Activated CD4-positive, alpha-beta T cell treated with anti-CD3 and anti-CD28 coated beads, Interleukin-2, amount 10 ng/mL, durations not matched to agents 24 days and 14 days (primary cell): Measurements from ENCODE around the gene AKAIN1. TPM values are rescaled to one million over a fixed set of nuclear protein-coding genes. Genes with fewer than 3 reads are reported as not detected.

Experiments used
- DNase-seq: peaks from one replicate; pipeline ENCODE4 v3.0.0; 2022
- H3K27ac Mint-ChIP-seq: one replicate; pipeline ENCODE4 v1.8.0; 2022; ENCODE audit warnings: mild to moderate bottlenecking, mixed read lengths
- H3K27me3 Mint-ChIP-seq: one replicate; pipeline ENCODE4 v1.8.0; 2022; ENCODE audit warnings: mixed read lengths
- H3K36me3 Mint-ChIP-seq: one replicate; pipeline ENCODE4 v1.8.0; 2022; ENCODE audit warnings: low read depth, mild to moderate bottlenecking, mixed read lengths
- H3K4me1 Mint-ChIP-seq: one replicate; pipeline ENCODE4 v1.8.0; 2021; ENCODE audit warnings: mixed read lengths
- H3K4me3 Mint-ChIP-seq: one replicate; pipeline ENCODE4 v1.8.0; 2022; ENCODE audit warnings: mild to moderate bottlenecking, moderate library complexity, mixed read lengths
- H3K9me3 Mint-ChIP-seq: one replicate; pipeline ENCODE4 v1.8.0; 2021; ENCODE audit warnings: mixed read lengths
- intact Hi-C: fragments of 100-400 bp; cut with micrococcal nuclease; formaldehyde crosslinking; loops from one replicate; pipeline ENCODE4 v1.15.1; 2023
- total RNA-seq: library from RNA; stranded (reverse); gene quantifications from 2 replicates; pipeline ENCODE4 v1.2.3, GENCODE V29; 2022

Gene AKAIN1
- total RNA-seq, 1 donor from 2014 or later: not detected

GRCh38 chr18:5152343-5153020 is 44.6 kb downstream of the AKAIN1 start:
- no peaks in the 10 kb centered on the region for H3K27me3 Mint-ChIP-seq
- no peak overlapping the region for H3K27ac Mint-ChIP-seq
- H3K4me3 Mint-ChIP-seq: no peak overlapping the region
- no peaks in the 10 kb centered on the region for H3K4me1 Mint-ChIP-seq
- no peaks in the 10 kb centered on the region for H3K9me3 Mint-ChIP-seq
- no peaks in the 10 kb centered on the region for H3K36me3 Mint-ChIP-seq
- intact Hi-C loops: no loop called here
- no peak for DNase-seq

GRCh38 chr18:5150894-5151293 is 46.2 kb downstream of the AKAIN1 start:
- no peak for DNase-seq
- intact Hi-C loops: no loop called here
- H3K36me3 Mint-ChIP-seq: no peaks in the 10 kb centered on the region
- H3K4me3 Mint-ChIP-seq: no peak overlapping the region
- H3K4me1 Mint-ChIP-seq: no peaks in the 10 kb centered on the region
- H3K27ac Mint-ChIP-seq: no peak overlapping the region
- no peaks in the 10 kb centered on the region for H3K9me3 Mint-ChIP-seq
- H3K27me3 Mint-ChIP-seq: no peaks in the 10 kb centered on the region

DNA sequence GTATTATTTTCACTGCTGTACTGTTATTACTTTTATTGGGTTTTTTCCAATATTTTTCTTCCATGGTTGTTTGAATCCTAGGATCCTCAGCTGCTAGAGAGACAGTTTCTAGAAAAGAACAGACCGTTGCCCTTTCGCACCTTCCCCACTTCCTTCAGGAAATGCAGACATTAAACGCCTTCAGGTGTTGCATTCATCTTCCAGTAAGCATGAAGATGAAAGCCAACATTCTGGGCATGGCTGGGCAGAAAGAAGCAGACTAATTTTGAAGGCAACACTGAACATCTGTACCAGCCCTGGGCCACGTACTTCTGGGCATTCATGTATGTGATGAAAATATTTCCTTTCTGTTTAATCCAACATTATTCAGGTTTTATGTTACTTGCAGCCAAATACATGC is 51.0 kb downstream of the AKAIN1 start:
- DNase-seq: no peak
- H3K27ac Mint-ChIP-seq: no peak overlapping the region
- no peaks in the 10 kb centered on the region for H3K27me3 Mint-ChIP-seq
- H3K4me3 Mint-ChIP-seq: no peak overlapping the region
- intact Hi-C loops: no loop called here
- no peaks in the 10 kb centered on the region for H3K9me3 Mint-ChIP-seq
- no peaks in the 10 kb centered on the region for H3K4me1 Mint-ChIP-seq
- no peaks in the 10 kb centered on the region for H3K36me3 Mint-ChIP-seq

GRCh38 chr18:5145168-5145825 is 51.8 kb downstream of the AKAIN1 start:
- Mint-ChIP-seq H3K4me3 (no peak overlapping the region), H3K27ac (no peak overlapping the region), H3K4me1 (no peaks in the 10 kb centered on the region), H3K9me3 (no peaks in the 10 kb centered on the region), H3K27me3 (no peaks in the 10 kb centered on the region), H3K36me3 (no peaks in the 10 kb centered on the region)
- intact Hi-C loops: no loop called here
- DNase-seq: no peak

GRCh38 chr18:5144629-5145028 is 52.4 kb downstream of the AKAIN1 start:
- intact Hi-C loops: no loop called here
- no peaks in the 10 kb centered on the region for H3K27me3 Mint-ChIP-seq
- H3K4me3 Mint-ChIP-seq: no peak overlapping the region
- no peak for DNase-seq
- H3K36me3 Mint-ChIP-seq: no peaks in the 10 kb centered on the region
- H3K27ac Mint-ChIP-seq: no peak overlapping the region
- no peaks in the 10 kb centered on the region for H3K9me3 Mint-ChIP-seq
- no peaks in the 10 kb centered on the region for H3K4me1 Mint-ChIP-seq

DNA sequence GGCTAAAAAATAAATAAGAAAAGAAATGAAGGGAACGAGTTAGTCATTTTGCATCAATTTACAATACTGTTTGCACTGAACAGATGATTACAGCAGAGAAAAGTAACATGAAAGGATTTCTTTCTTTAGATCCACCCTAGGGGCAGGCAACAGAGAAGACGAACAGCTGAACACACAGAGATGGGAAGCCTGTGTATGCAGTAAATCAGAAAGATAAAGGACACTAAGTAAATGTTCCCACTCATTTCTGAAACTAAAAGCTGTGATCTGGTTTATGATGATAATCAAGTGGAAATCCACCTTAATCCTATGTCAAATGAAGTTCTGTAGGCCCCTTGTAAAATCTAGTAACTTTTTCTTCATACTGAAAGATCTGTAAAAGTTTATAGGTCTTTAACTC is 54.2 kb downstream of the AKAIN1 start:
- Mint-ChIP-seq H3K4me3 (no peak overlapping the region), H3K4me1 (no peaks in the 10 kb centered on the region), H3K36me3 (no peaks in the 10 kb centered on the region), H3K27ac (no peak overlapping the region), H3K27me3 (no peaks in the 10 kb centered on the region), H3K9me3 (no peaks in the 10 kb centered on the region)
- intact Hi-C loops: no loop called here
- DNase-seq: no peak

DNA sequence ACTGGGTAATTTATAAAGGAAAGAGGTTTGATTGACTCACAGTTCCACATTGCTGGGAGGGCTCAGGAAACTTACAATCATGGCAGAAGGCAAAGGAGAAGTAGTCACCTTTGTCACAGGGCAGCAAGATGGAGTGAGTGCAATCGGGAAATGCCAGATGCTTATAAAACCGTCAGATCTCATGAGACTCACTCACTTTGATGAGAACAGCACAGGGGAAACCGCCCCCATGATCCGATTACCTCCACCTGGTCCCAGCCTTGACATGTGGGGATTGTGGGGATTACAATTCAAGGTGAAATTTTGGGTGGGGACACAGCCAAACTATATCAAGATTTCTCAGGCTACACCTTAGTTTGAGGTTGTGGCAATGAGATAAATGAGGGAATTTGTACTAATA is 54.9 kb downstream of the AKAIN1 start:
- Mint-ChIP-seq H3K27ac (no peak overlapping the region), H3K9me3 (no peaks in the 10 kb centered on the region), H3K4me1 (no peaks in the 10 kb centered on the region), H3K4me3 (no peak overlapping the region), H3K27me3 (no peaks in the 10 kb centered on the region), H3K36me3 (no peaks in the 10 kb centered on the region)
- intact Hi-C loops: no loop called here
- DNase-seq: no peak

- Mint-ChIP-seq H3K27ac (no peak overlapping the region), H3K9me3 (no peaks in the 10 kb centered on the region), H3K4me3 (no peak overlapping the region), H3K4me1 (no peaks in the 10 kb centered on the region), H3K27me3 (no peaks in the 10 kb centered on the region), H3K36me3 (no peaks in the 10 kb centered on the region)
- intact Hi-C loops: no loop called here
- DNase-seq: no peak
Measured at GRCh38 chr18:5137261-5137660, 59.8 kb downstream of the AKAIN1 start.

GRCh38 chr18:5132987-5133386 is 64.1 kb downstream of the AKAIN1 start:
- DNase-seq: no peak
- Mint-ChIP-seq H3K36me3 (no peaks in the 10 kb centered on the region), H3K4me3 (no peak overlapping the region), H3K27ac (no peak overlapping the region), H3K4me1 (no peaks in the 10 kb centered on the region), H3K27me3 (no peaks in the 10 kb centered on the region), H3K9me3 (peaks cover 4% of the 10 kb centered on the region)
- intact Hi-C loops: no loop called here

DNA sequence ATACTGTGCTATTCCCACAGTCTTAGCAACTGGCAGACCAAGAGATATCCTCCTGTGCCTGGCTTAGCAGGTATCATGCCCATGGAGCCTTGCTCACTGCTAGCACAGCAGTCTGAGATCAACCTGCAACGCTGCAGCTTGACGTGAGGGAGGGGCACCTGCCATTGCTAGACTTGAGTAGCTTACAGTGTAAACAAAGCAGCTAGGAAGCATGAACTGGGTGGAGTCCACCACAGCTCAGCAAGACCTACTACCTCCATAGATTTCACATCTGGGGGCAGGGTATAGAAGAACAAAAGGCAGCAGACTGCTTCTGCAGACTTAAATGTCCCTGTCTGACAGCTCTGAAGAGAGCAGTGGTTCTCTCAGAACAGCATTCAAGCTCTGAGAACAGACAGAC is 74.8 kb downstream of the AKAIN1 start:
- no peak overlapping the region for H3K27ac Mint-ChIP-seq
- no peaks in the 10 kb centered on the region for H3K4me1 Mint-ChIP-seq
- DNase-seq: no peak
- H3K4me3 Mint-ChIP-seq: no peak overlapping the region
- intact Hi-C loops: no loop called here
- H3K9me3 Mint-ChIP-seq: peaks cover 19% of the 10 kb centered on the region
- H3K36me3 Mint-ChIP-seq: no peaks in the 10 kb centered on the region
- H3K27me3 Mint-ChIP-seq: no peaks in the 10 kb centered on the region

DNA sequence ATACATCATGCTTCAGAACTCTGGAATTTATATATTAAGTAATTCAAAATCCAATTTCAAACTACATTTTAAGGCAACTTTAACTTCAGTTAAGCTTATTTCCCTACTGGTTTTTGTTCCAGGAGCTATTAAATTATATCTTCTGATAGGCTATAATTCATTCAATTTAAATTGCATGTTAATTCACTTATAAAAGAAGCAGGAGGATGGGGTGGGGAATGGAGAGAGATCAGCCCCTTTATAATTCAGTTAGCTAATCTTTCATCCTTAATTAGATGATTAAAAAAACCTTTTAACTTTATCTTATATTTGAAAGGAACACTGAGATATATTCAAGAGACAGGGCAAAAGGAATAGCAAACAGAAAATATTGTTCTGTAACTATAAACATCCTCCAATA is 86.8 kb downstream of the AKAIN1 start:
- no peaks in the 10 kb centered on the region for H3K36me3 Mint-ChIP-seq
- peaks cover 4% of the 10 kb centered on the region for H3K9me3 Mint-ChIP-seq
- no peak overlapping the region for H3K27ac Mint-ChIP-seq
- DNase-seq: no peak
- H3K4me3 Mint-ChIP-seq: no peak overlapping the region
- H3K4me1 Mint-ChIP-seq: no peaks in the 10 kb centered on the region
- intact Hi-C loops: no loop called here
- peaks cover 4% of the 10 kb centered on the region for H3K27me3 Mint-ChIP-seq

DNA sequence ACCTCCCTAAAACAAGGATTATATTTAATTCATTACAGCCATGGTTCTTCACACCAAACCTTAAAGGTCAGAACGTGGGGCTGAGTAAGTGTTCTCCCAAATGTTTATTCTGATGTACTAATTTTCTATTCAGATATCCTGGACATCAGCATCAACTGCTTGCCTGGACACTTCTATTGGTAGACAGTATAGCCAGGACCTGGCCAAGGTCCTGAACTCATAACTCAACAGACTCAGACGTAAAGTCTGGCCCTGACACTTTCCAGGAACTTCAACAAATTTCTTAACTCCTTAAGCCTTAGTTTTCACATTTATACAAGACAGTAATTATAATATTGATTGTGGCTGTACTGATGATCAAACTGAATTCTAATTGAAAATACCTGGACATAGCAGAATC is 89.1 kb downstream of the AKAIN1 start:
- Mint-ChIP-seq H3K4me1 (no peaks in the 10 kb centered on the region), H3K9me3 (no peaks in the 10 kb centered on the region), H3K4me3 (no peak overlapping the region), H3K27ac (no peak overlapping the region), H3K27me3 (peaks cover 4% of the 10 kb centered on the region), H3K36me3 (no peaks in the 10 kb centered on the region)
- intact Hi-C loops: no loop called here
- DNase-seq: no peak

GRCh38 chr18:5106730-5107129 is 90.3 kb downstream of the AKAIN1 start:
- intact Hi-C loops: no loop called here
- H3K4me3 Mint-ChIP-seq: no peak overlapping the region

GRCh38 chr18:5104246-5104645 is 92.8 kb downstream of the AKAIN1 start:
- Mint-ChIP-seq H3K27ac (no peak overlapping the region), H3K4me3 (no peak overlapping the region), H3K9me3 (no peaks in the 10 kb centered on the region), H3K27me3 (no peaks in the 10 kb centered on the region), H3K4me1 (no peaks in the 10 kb centered on the region), H3K36me3 (no peaks in the 10 kb centered on the region)
- no peak for DNase-seq
- intact Hi-C loops: no loop called here

More at GRCh38 chr18:5106730-5107129, 90.3 kb downstream of the AKAIN1 start:
- H3K27me3 Mint-ChIP-seq: peaks cover 4% of the 10 kb centered on the region
- no peaks in the 10 kb centered on the region for H3K9me3 Mint-ChIP-seq
- DNase-seq: no peak
- no peak overlapping the region for H3K27ac Mint-ChIP-seq
- H3K4me1 Mint-ChIP-seq: no peaks in the 10 kb centered on the region
- H3K36me3 Mint-ChIP-seq: no peaks in the 10 kb centered on the region

DNA sequence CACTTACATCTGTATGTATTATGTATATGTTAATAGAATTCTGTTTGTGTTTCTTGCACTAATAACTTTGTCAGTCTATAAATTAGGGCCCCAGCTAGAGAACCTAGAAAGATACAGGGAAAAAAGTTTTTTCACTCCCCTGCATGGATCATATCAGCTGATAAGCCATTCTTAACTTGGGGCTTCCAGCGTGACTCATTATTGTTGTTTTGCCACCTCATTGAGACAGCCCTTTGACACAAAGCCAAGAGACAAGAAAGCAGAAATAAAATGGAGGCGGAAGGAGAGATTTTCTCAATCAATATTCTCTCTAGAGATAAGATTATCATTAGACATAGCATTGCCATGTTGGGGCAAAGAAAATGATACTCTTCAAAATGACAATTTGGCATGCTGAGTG is 93.4 kb downstream of the AKAIN1 start:
- H3K27ac Mint-ChIP-seq: no peak overlapping the region
- no peak for DNase-seq
- no peak overlapping the region for H3K4me3 Mint-ChIP-seq
- no peaks in the 10 kb centered on the region for H3K27me3 Mint-ChIP-seq
- H3K9me3 Mint-ChIP-seq: no peaks in the 10 kb centered on the region
- intact Hi-C loops: no loop called here
- no peaks in the 10 kb centered on the region for H3K4me1 Mint-ChIP-seq
- no peaks in the 10 kb centered on the region for H3K36me3 Mint-ChIP-seq
